GM18861 (cell line): Measurements from ENCODE around the gene CNTRL.
"Not testable (repeated sequence)": the region's sequence is repeated elsewhere in the genome, so short reads cannot be mapped to it uniquely, and the experiment has no call there.

Source experiments
- ATAC-seq: cut with Tn5 transposase; IDR thresholded peaks from one replicate; pipeline ENCODE4 v1.9.1; 2021; ENCODE audit not compliant: unreplicated experiment

CNTRL gene

DNA sequence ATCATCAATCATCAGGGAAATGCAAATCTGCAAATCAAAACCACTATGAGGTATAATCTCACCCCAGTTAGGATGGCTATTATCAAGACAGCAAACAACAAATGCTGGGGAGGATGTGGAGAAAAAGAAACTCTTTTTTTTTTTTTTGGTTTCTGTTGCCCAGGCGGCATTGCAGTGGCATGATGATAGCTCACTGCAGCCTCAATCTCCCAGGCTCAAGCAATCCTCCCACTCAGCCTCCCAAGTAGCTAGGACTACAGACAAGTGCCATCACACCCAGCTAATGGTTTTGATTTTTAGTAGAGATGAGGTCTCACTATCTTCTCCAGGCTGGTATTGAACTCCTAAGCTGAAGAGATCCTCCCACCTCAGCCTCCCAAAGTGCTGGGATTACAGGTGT is 5.4 kb upstream of the CNTRL start:
- no peak for ATAC-seq

- ATAC-seq: peak; percentile 3
Measured at GRCh38 chr9:121071370-121071755, 3.4 kb upstream of the CNTRL start.

DNA sequence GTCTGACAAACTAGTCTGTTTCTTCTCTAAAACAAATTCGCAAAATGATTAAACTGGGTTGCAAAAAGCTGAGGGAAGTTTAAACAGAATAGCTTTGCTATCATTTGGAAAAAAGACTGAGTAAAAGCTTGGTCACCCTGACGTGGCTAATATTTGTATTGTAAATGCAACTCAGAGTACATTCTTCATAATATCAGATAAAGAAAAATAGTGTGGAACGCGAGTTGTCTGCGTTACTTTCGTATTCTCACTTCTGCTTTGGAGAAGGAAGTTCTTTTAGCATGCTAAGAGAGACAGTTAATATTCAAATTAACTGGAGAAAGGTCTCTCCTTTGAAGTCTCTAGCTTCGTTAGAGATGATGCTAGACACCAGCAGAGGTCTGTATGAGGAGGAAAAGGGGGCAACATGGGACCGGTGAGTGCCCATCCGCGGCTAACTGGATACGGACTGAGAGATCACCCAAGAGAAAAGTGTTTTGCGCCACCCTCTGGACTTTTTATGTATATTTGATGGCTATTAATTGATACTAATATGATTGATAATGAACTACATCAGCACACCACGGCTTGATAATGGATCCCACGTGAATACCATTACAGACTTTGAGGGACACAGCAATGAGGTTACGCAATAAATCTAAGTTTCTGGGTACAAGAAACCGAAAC is 2.9 kb upstream of the CNTRL start:
- ATAC-seq: peak; percentile 42

GRCh38 chr9:121073038-121073437 is 1.7 kb upstream of the CNTRL start:
- ATAC-seq: no peak

DNA sequence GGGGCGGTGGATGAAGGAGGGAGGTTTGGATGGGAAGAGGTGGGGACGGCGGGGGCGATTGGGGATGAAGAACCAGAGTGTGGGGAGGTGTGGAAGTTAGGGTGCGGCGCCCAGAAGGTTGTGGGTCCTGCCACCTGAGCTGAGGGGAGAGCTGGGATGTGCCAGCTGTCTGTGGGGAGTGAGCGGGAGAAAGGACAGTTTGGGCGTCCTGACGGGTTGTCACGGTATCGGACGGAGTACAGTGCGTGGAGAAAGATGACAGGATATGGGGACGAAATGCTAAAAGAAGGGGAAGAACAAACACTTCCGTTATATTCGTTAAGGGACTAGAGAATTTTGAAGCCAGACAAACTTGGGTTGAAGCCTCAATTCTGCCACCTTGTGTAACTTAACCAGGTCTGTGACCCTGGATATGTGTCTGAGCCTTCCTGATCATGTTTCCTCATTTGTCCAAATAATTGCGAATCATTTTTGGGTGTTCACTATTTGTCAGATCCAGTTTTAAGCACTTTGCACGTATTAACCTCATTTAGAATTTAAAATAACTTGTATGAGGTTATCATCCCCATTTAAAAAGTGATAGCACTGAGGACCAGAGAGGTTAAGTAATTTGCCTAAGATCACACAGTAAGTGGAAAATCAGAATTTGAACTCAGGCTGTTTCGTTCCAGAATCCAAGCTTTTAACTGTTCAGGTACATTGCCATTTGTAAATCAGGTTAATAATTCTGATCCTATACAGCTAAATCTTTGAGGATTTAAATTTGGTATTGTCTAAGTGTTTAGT is 689 bp downstream of the CNTRL start:
- ATAC-seq: no peak

- ATAC-seq: no peak
Measured at GRCh38 chr9:121082075-121082474, 7.3 kb downstream of the CNTRL start.

DNA sequence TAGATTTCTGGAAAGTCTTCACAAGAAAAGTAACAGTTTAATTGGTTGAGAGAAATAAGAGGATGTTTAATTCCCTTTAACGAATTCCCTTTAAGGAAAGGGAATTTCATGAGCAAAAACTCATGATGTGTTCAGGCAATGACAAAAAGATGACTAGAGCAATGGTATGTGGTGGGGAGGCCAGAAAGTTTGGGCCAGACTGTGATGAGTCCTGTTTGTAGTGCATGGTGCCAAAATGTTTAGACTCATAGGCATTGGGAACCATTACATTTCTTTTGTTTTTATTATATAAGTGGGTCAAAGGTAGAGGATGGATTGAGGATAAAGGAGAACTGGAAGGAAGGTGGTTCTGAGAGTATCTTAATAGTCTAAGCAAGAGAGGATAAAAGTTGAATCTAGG is 10.9 kb downstream of the CNTRL start:
- no peak for ATAC-seq

- ATAC-seq: no peak
Measured at GRCh38 chr9:121088576-121088975, 13.8 kb downstream of the CNTRL start.

DNA sequence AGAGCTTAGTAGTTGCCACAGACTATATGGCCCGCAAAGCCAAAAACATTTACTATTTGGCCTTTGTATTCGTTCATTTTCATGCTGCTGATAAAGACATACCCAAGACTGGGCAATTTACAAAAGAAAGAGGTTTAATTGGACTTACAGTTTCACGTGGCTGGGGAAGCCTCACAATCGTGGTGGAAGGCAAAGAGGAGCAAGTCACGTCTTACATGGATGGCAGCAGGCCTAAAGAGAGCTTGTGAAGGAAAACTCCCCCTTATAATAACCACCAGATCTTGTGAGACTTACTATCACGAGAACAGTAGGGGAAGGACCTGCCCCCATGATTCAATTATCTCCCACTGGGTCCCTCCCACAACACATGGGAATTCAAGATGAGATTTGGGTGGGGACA is 16.0 kb downstream of the CNTRL start:
- ATAC-seq: not testable (repeated sequence)

- no peak for ATAC-seq
Measured at GRCh38 chr9:121095057-121095456, 20.3 kb downstream of the CNTRL start.

DNA sequence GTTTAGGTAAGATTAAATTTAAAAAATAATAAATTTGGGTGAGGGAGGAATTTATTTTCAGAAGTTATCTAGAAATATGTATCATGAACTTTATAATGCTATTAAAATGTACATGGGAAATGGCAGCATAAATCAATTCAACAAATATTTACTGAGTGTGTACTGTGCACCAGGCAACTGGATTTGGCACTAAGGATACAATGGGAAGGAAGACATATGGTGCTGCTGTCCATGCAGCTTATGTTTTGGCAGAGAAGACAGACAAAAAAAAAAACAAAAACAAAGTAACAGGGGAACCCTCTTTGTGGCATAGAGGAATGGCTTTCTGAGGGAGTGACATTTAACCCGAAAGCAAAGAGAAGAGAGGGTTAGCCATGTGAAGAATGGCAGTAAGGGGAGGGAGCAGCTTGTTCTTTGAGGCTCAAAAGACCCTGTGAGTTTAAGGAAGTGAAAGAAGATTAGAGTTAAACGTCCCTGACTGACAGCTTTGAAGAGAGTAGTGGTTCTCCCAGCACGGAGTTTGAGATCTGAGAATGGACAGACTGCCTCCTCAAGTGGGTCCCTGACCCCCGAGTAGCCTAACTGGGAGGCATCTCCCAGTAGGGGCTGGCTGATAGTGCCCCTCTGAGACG is 23.9 kb downstream of the CNTRL start:
- no peak for ATAC-seq

- not testable (repeated sequence) for ATAC-seq
Measured at GRCh38 chr9:121104054-121104453, 29.3 kb downstream of the CNTRL start.

GRCh38 chr9:121105531-121105930 is 30.8 kb downstream of the CNTRL start:
- no peak for ATAC-seq

- ATAC-seq: no peak
Measured at GRCh38 chr9:121107029-121107428, 32.3 kb downstream of the CNTRL start.

DNA sequence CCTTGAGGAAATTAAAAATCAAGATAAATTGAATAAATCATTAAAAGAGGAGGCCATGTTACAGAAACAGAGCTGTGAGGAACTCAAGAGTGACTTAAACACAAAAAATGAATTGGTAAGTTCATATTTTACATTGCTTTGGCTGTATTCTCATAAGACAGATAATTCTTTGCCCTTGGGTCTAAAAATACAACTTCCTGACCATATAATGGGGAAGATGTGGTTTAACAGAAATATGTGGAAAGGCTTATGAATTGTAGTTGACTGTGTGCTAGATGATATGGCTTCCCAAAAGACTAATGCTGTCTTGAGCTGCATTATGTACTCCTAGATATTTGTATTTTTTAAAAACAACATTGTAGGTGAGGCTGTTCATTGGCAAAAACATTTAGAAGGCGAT is 33.1 kb downstream of the CNTRL start:
- no peak for ATAC-seq

- ATAC-seq: no peak
Measured at GRCh38 chr9:121115466-121115865, 40.7 kb downstream of the CNTRL start.

DNA sequence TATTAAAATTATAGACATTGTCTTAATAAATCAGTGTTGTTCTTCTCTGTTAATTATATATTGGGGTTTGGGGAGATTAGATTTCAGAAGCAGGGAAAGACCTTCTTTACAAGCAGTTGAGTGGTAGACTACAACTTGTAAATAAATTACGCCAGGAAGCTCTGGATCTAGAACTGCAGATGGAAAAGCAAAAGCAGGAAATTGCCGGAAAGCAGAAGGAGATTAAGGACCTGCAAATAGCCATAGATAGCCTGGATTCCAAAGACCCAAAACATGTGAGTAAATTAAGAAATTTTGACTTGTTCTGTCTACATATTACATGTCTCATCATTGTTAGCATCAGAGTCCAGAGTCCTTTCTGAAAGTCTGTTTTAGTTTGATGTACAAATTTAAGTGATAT is 43.5 kb downstream of the CNTRL start:
- ATAC-seq: no peak

DNA sequence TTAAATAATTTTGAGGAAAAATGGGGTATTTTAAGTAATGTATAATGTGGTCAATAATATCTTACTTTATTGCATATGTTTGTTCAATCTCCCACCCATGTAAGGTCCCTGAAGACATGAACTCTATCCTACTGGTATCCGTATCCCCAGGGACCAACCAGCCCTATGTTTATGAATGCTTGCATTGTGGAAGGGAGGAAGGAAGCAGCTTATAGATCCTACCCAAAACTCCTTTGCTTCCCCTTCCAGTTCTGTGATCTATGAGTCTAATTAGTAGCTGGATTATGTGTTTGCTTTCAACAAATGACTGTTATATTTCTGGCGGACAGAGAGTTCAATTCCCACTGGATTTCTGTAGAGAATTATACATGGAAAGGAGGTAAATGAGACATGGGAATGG is 45.6 kb downstream of the CNTRL start:
- ATAC-seq: no peak

DNA sequence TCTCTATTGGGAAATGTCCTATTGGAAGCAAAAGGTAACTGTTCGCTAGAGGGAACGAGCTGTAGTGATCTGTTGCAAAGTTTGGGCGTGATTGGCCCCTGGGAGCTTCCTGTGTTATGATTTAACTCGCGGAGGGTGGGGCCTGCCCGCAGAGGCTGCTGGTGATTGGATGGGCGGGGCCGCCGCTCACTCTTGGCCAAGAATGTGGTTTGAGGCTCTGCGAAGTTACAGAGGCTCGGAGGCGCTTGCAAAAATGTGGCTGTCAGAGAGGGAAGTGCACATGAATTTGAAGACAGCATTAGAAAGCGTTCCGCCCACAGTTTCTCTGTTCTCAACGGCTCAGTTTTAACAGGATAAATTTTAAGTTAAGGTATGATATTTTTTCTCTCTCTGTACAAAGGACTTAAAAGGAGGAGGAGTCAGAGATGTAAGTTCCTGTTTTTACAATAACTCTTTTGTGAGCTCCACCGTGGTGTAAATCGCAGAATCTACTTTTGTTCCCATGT is 46.9 kb downstream of the CNTRL start:
- peak; percentile 87 for ATAC-seq

DNA sequence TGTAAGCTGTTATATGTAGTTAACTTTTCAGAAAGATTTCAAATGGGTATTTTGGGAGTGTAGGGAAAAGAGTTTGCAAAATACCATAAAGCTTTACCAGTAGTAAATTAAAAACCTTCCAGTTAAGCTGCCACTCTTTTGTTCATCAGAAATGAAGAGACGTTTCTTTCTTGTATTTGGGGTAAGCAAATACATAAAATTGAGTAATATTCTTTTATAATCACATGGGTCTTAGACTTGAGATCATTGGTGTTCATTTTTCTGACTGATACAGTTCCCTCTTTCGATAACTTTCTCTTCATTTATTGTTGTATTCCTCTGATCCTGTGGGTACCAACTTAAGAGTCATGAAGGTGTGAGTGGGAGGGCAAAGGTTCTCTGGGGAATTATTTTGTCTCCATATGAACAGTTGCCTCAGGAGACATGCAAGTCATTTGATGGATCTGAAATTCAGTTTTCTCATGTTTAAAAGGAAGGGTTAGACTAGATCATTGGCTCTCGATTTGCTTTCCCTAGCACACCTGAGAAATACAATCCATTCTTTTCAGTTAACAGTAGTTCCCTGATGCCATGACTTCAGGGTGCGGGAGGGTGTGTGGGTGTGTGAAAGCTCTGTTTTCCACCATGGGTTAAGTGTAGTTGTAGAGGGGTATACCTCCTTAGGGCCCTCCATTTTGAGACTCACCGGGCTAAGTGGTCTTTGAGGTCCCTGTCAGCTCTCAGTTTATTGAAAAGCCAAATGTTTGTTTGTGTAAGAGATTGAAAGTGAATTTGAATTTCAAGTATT is 47.7 kb downstream of the CNTRL start:
- no peak for ATAC-seq

GRCh38 chr9:121123816-121124535 is 49.2 kb downstream of the CNTRL start:
- ATAC-seq: no peak
